Mesendoderm (in vitro differentiated cells): Measurements from ENCODE around the gene ZNF598.

Experiments
- DNase-seq: peaks from one replicate; pipeline ENCODE4 v3.0.0; 2013
- H2AK5ac ChIP-seq: 2 replicates; pipeline ENCODE4 v1.6.1; 2013; ENCODE audit warnings: low read length, inconsistent platforms
- H2BK120ac ChIP-seq: 2 replicates; pipeline ENCODE4 v1.6.1; 2013; ENCODE audit warnings: low read depth, mild to moderate bottlenecking, low read length, moderate library complexity, mixed read lengths
- H2BK15ac ChIP-seq: replicated peaks from 2 replicates; pipeline ENCODE4 v1.6.1; 2013; ENCODE audit warnings: low read depth, mild to moderate bottlenecking, moderate library complexity
- H2BK5ac ChIP-seq: 2 replicates; pipeline ENCODE4 v1.6.1; 2013; ENCODE audit warnings: low read length, inconsistent platforms
- H3K18ac ChIP-seq: 2 replicates; pipeline ENCODE4 v1.6.1; 2013; ENCODE audit warnings: mild to moderate bottlenecking, low read length, mixed read lengths
- H3K23ac ChIP-seq: one replicate; pipeline ENCODE4 v1.6.1; 2013; ENCODE audit warnings: low read length
- H3K27ac ChIP-seq: 2 replicates; pipeline ENCODE4 v1.5.1; 2013; ENCODE audit warnings: low read depth, mild to moderate bottlenecking, inconsistent platforms, low read length, moderate library complexity
- H3K27me3 ChIP-seq: 2 replicates; pipeline ENCODE4 v1.6.1; 2013; ENCODE audit warnings: low read length, control low read depth, mild to moderate bottlenecking, inconsistent platforms; ENCODE audit not compliant: insufficient read depth, poor library complexity
- H3K36me3 ChIP-seq: 2 replicates; pipeline ENCODE4 v1.6.1; 2013; ENCODE audit warnings: low read length, inconsistent platforms; ENCODE audit not compliant: control insufficient read depth, insufficient read depth
- H3K4ac ChIP-seq: one replicate; pipeline ENCODE4 v1.6.1; 2013; ENCODE audit warnings: low read depth, mild to moderate bottlenecking, low read length, moderate library complexity
- H3K4me1 ChIP-seq: 2 replicates; pipeline ENCODE4 v1.6.1; 2013; ENCODE audit warnings: low read depth, low read length, inconsistent platforms; ENCODE audit not compliant: control insufficient read depth
- H3K4me2 ChIP-seq: 2 replicates; pipeline ENCODE4 v1.6.1; 2013; ENCODE audit warnings: low read length
- H3K4me3 ChIP-seq: 2 replicates; pipeline ENCODE4 v1.5.1; 2013; ENCODE audit warnings: mild to moderate bottlenecking, low read length
- H3K56ac ChIP-seq: one replicate; pipeline ENCODE4 v1.6.1; 2013; ENCODE audit warnings: low read length
- H3K79me1 ChIP-seq: 2 replicates; pipeline ENCODE4 v1.6.1; 2013; ENCODE audit warnings: low read length, inconsistent platforms
- H3K79me2 ChIP-seq: 2 replicates; pipeline ENCODE4 v1.6.1; 2013; ENCODE audit warnings: mild to moderate bottlenecking, low read length; ENCODE audit not compliant: control insufficient read depth, insufficient read depth
- H3K9ac ChIP-seq: 2 replicates; pipeline ENCODE4 v1.6.1; 2013; ENCODE audit warnings: low read length, inconsistent platforms
- H4K5ac ChIP-seq: one replicate; pipeline ENCODE4 v1.6.1; 2013; ENCODE audit warnings: low read length
- H4K8ac ChIP-seq: one replicate; pipeline ENCODE4 v1.6.1; 2013; ENCODE audit warnings: low read depth, mild to moderate bottlenecking, control low read depth, low read length, moderate library complexity
- WGBS: extraction: QIAGEN DNeasy Blood & Tissue Kit; methylation state at CpG from one replicate; pipeline ENCODE4 v1.1.7; 2013; ENCODE audit warnings: low lambda C conversion rate, missing lambda C conversion rate; ENCODE audit not compliant: insufficient coverage; ENCODE audit errors: extremely low coverage; 5-methylcytosine and 5-hydroxymethylcytosine counted together

ZNF598 gene

DNA sequence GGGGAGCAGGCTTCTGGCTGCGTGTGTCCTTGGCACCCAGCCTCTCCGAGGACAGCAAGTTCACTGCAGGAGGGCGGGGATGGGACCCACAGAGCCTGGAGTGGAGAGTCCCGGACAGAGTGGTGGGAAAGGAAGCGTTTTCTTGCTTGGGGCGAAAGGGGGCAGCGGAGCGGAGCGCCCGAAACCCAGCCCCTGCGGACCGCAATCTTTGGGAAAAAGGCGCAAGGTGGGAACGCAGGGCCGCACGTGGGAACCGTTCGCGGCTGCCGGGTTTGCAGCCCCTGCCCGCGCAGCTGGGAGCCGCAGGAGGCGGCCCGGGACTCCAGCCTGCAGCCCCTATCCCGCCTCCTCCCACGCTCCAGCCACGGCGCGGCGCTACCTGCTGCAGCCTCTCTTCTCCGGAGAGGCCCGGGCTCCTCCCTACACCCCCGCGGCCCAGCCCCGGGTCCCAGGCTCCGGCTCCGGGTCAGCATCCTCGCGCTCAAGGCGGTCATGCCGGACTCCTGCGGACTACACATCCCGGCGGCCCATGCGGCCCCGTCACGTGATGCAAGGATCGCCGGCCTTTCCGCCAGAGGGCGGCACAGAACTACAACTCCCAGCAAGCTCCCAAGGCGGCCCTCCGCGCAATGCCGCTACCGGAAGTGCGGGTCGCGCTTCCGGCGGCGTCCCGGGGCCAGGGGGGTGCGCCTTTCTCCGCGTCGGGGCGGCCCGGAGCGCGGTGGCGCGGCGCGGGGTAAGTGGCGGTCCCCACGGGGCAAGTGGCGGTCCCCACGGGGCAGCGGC, 37.9 kb upstream of the ZNF598 start, which contains the start of the genes NTHL1 and TSC2:
Gene NTHL1, minus strand, starts transcription at position 505 of the 786 bp plus-strand sequence. Its CDS starts 11 bp downstream, at position 494.
Gene TSC2, plus strand, starts transcription at position 656 of the 786 bp plus-strand sequence. CDS start 631 bp downstream, outside the sequence.
- peak within 1 kb of the TSS; percentile 93 for H3K56ac ChIP-seq
- H3K4ac ChIP-seq = no peak within 1 kb of the TSS
- H3K36me3 ChIP-seq = no peaks in the 10 kb centered on the region
- no peak within 1 kb of the TSS for H2BK5ac ChIP-seq
- no CpG with 5 or more reads among the region's 81 CpGs for WGBS
- no peak within 1 kb of the TSS for H2BK120ac ChIP-seq
- H3K4me3 ChIP-seq = peak within 1 kb of the TSS; percentile 79
- peak within 1 kb of the TSS; percentile 44 for H3K18ac ChIP-seq
- H3K4me1 ChIP-seq = peaks cover 2% of the 10 kb centered on the region
- peaks cover 2% of the 10 kb centered on the region for H3K79me2 ChIP-seq
- H4K5ac ChIP-seq = no peak within 1 kb of the TSS
- peak within 1 kb of the TSS; percentile 92 for H3K4me2 ChIP-seq
- no peak within 1 kb of the TSS for H3K23ac ChIP-seq
- H4K8ac ChIP-seq = no peak within 1 kb of the TSS
- H3K79me1 ChIP-seq = peaks cover 6% of the 10 kb centered on the region
- no peaks in the 10 kb centered on the region for H3K27me3 ChIP-seq
- peak within 1 kb of the TSS; percentile 85 for H3K9ac ChIP-seq
- no peak within 1 kb of the TSS for H2BK15ac ChIP-seq
- H2AK5ac ChIP-seq = no peak within 1 kb of the TSS
- no peak within 1 kb of the TSS for H3K27ac ChIP-seq
- peak; percentile 98 for DNase-seq

DNA sequence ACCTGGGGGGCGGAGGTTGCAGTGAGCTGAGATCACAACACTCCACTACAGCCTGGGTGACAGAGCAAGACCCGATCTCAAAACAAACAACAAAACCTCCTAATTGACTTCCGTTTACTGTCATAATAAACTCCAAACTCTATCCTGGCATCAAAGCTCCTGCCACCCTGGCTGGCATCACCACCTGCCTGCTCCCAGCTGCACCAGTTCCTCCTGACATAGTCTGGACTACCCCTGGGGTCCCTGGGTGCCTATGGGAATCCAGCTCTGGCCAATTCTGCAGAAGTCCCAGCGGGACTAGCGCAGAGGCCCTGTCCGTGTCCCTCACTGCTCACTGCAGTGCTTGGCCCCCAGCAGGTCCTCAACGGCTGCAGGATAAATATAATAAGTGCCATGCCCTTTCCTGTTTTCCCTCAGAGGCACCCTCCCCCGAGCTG, 37.3 kb upstream of the ZNF598 start:
- no peak overlapping the region for H2BK5ac ChIP-seq
- no peak overlapping the region for H2AK5ac ChIP-seq
- peaks cover 2% of the 10 kb centered on the region for H3K4me1 ChIP-seq
- no peak overlapping the region for H3K27ac ChIP-seq
- H4K8ac ChIP-seq = no peak overlapping the region
- peaks cover 2% of the 10 kb centered on the region for H3K79me2 ChIP-seq
- no peaks in the 10 kb centered on the region for H3K36me3 ChIP-seq
- WGBS = no CpG with 5 or more reads among the region's 8 CpGs
- H4K5ac ChIP-seq = no peak overlapping the region
- H3K56ac ChIP-seq = peak overlapping the region; percentile 93
- DNase-seq = peak; percentile 10
- no peak overlapping the region for H3K23ac ChIP-seq
- no peak overlapping the region for H3K18ac ChIP-seq
- peak overlapping the region; percentile 88 for H3K4me2 ChIP-seq
- H3K9ac ChIP-seq = peak overlapping the region; percentile 84
- H2BK120ac ChIP-seq = no peak overlapping the region
- peak overlapping the region; percentile 76 for H3K4me3 ChIP-seq
- no peak overlapping the region for H3K4ac ChIP-seq
- no peaks in the 10 kb centered on the region for H3K27me3 ChIP-seq
- no peak overlapping the region for H2BK15ac ChIP-seq
- peaks cover 6% of the 10 kb centered on the region for H3K79me1 ChIP-seq

DNA sequence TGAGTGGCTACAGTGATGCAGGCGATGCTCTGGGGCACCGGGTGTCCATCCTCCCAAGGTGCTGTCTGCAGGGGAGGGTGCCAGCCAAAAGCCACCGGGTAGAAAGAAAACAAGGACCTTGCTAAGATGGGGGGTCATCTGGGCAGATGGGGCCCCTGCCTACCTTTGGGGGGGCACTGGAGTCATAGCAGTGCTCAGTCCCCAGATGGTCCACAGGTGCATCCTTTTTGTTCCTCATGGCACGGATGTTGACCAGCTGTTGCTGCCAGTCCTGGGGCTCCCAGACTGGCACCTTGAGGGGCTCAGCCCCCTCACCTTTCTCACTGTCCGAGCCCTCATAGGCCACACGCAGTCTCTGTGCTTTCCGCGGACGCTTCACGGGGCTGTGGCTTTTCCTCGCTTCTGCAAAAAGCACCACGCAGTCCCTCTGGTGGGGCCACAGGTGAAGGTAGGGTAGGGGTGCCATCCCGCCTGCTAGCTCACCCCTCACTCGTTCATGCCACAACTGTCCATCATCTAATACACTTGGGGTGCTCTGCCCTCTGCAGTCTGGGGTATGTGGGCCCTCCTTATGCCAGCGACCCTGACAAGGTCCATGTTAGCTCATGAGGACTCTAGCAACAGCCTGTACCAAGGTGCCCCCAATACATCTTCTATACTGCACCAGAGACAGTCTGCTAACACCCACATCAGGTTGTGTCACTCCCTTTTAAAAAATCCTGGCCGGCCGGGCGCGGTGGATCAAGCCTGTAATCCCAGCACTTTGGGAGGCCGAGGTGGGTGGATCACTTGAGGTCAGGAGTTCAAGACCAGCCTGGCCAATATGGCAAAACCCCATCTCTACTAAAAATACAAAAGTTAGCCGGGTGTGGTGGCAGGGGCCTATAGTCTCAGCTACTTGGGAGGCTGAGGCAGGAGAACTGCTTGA, 36.6 kb upstream of the ZNF598 start:
- H3K56ac ChIP-seq = no peak overlapping the region
- H3K27me3 ChIP-seq = no peaks in the 10 kb centered on the region
- no CpG with 5 or more reads among the region's 21 CpGs for WGBS
- no peak overlapping the region for H3K4me3 ChIP-seq
- H3K27ac ChIP-seq = no peak overlapping the region
- H3K79me2 ChIP-seq = peaks cover 2% of the 10 kb centered on the region
- peaks cover 6% of the 10 kb centered on the region for H3K79me1 ChIP-seq
- H3K9ac ChIP-seq = no peak overlapping the region
- H2BK120ac ChIP-seq = no peak overlapping the region
- no peak overlapping the region for H3K4ac ChIP-seq
- no peak for DNase-seq
- no peak overlapping the region for H2AK5ac ChIP-seq
- no peak overlapping the region for H4K8ac ChIP-seq
- peaks cover 2% of the 10 kb centered on the region for H3K4me1 ChIP-seq
- H2BK15ac ChIP-seq = no peak overlapping the region
- H4K5ac ChIP-seq = no peak overlapping the region
- H2BK5ac ChIP-seq = no peak overlapping the region
- H3K4me2 ChIP-seq = no peak overlapping the region
- no peaks in the 10 kb centered on the region for H3K36me3 ChIP-seq
- H3K23ac ChIP-seq = no peak overlapping the region
- H3K18ac ChIP-seq = no peak overlapping the region

DNA sequence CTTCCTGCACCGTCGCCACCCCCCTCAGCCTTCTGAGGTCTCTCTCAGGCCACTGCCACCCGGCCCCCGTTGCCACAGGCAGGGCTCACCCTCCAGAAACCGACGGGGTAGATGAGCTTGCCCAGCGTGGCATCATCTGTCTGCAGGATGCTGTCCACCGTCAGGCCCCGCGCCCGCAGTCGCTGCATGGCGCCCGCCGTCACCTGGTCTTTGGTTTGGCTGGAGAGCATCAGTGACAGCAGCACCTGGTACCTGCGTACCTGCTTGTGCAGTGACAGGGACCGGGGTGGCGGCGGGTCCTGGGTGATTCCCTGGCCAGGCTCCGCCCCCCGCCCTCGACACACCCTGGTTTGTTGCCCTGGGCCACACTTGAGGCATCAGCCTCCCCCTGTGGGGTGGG, 34.9 kb upstream of the ZNF598 start:
- Histone ChIP-seq H2AK5ac (no peak overlapping the region), H3K9ac (no peak overlapping the region), H3K56ac (no peak overlapping the region), H3K4me3 (no peak overlapping the region), H3K4me2 (no peak overlapping the region), H3K27me3 (no peaks in the 10 kb centered on the region), H2BK15ac (no peak overlapping the region), H3K23ac (no peak overlapping the region), H2BK120ac (no peak overlapping the region), H2BK5ac (no peak overlapping the region), H3K4ac (no peak overlapping the region), H3K18ac (no peak overlapping the region), H4K5ac (no peak overlapping the region), H3K79me1 (peaks cover 6% of the 10 kb centered on the region), H3K27ac (no peak overlapping the region), H4K8ac (no peak overlapping the region), H3K4me1 (peaks cover 2% of the 10 kb centered on the region), H3K36me3 (no peaks in the 10 kb centered on the region), H3K79me2 (peaks cover 2% of the 10 kb centered on the region)
- WGBS = no CpG with 5 or more reads among the region's 22 CpGs
- no peak for DNase-seq

DNA sequence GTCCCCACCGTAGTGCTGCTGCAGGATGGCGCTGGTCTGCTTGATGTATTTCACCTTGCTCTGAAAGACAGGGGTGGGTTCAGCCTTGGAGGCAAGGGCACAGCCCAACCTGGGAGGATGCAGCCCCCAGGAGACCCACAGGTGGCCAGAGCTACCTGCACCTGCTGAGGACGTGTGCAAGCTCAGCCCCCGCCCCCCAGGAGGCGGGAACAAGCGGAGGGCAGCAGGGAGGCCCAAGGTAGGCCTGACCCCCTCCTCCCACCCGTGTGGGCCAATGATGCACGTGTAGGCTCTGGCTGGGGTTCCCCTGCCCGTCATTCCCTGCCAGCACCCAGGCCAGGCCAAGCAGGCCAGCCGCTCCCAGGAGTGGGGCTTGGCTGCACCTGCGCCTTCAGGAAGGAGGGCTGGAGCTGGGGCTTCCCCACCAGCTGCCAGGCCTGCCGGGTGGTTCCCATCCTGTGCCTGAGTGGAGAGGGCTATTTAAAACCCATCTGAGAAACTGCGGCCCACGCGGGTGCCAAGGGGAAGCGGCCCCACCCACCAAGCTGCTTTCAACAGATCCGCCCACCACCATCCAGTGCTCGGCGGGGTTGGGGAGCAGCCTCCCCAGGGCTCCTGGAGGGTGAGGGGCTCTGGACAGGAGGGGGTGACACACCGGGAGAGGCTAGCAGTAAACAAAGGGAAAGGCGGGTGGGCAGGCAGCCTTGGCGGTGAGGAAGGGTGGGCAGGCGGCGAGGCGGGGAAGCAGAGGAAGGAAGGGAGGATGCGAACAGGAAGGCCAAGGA, 34.2 kb upstream of the ZNF598 start:
- Histone ChIP-seq H3K23ac (no peak overlapping the region), H3K9ac (no peak overlapping the region), H3K27ac (no peak overlapping the region), H3K18ac (no peak overlapping the region), H3K27me3 (no peaks in the 10 kb centered on the region), H3K4me2 (no peak overlapping the region), H2AK5ac (no peak overlapping the region), H3K4ac (no peak overlapping the region), H3K36me3 (no peaks in the 10 kb centered on the region), H3K4me1 (peaks cover 2% of the 10 kb centered on the region), H2BK15ac (no peak overlapping the region), H3K79me1 (peaks cover 6% of the 10 kb centered on the region), H4K8ac (no peak overlapping the region), H2BK120ac (no peak overlapping the region), H3K56ac (no peak overlapping the region), H3K79me2 (peaks cover 2% of the 10 kb centered on the region), H3K4me3 (no peak overlapping the region), H4K5ac (no peak overlapping the region), H2BK5ac (no peak overlapping the region)
- WGBS = no CpG with 5 or more reads among the region's 26 CpGs
- DNase-seq = no peak
